Measurements from ENCODE around the gene COASY.

COASY gene

GRCh38 chr17:42561897-42562387 is at the start of gene COASY:
Gene COASY (plus strand): TSS chr17:42562148. CDS start chr17:42562623, 475 bp downstream.
- peak; percentile 97 for DNase-seq (ENCODE audit: low spot score)

- DNase-seq (ENCODE audit: low spot score) = no peak
Measured at GRCh38 chr17:42512246-42512645, 49.7 kb upstream of the COASY start.

GRCh38 chr17:42512733-42513251 is 49.2 kb upstream of the COASY start:
- DNase-seq (ENCODE audit: low spot score) = no peak

GRCh38 chr17:42513686-42514085 is 48.3 kb upstream of the COASY start:
- no peak for DNase-seq (ENCODE audit: low spot score)

- DNase-seq (ENCODE audit: low spot score) = no peak
Measured at GRCh38 chr17:42514279-42514678, 47.7 kb upstream of the COASY start.

GRCh38 chr17:42514867-42515266 is 47.1 kb upstream of the COASY start:
- no peak for DNase-seq (ENCODE audit: low spot score)

GRCh38 chr17:42517516-42517915 is 44.4 kb upstream of the COASY start:
- DNase-seq (ENCODE audit: low spot score) = peak; percentile 47

- DNase-seq (ENCODE audit: low spot score) = peak; percentile 75
Measured at GRCh38 chr17:42518046-42518754, 43.7 kb upstream of the COASY start.

GRCh38 chr17:42518755-42519545 is 43.0 kb upstream of the COASY start:
- DNase-seq (ENCODE audit: low spot score) = peak; percentile 66

GRCh38 chr17:42519546-42520491 is 42.1 kb upstream of the COASY start:
- peak; percentile 54 for DNase-seq (ENCODE audit: low spot score)

- DNase-seq (ENCODE audit: low spot score) = no peak
Measured at GRCh38 chr17:42520540-42520951, 41.4 kb upstream of the COASY start.

GRCh38 chr17:42521036-42521435 is 40.9 kb upstream of the COASY start:
- no peak for DNase-seq (ENCODE audit: low spot score)

- DNase-seq (ENCODE audit: low spot score) = no peak
Measured at GRCh38 chr17:42521666-42522262, 40.2 kb upstream of the COASY start.

- no peak for DNase-seq (ENCODE audit: low spot score)
Measured at GRCh38 chr17:42522263-42522790, 39.6 kb upstream of the COASY start.

- no peak for DNase-seq (ENCODE audit: low spot score)
Measured at GRCh38 chr17:42522798-42523278, 39.1 kb upstream of the COASY start.

- no peak for DNase-seq (ENCODE audit: low spot score)
Measured at GRCh38 chr17:42525221-42525620, 36.7 kb upstream of the COASY start.

- DNase-seq (ENCODE audit: low spot score) = no peak
Measured at GRCh38 chr17:42526031-42526444, 35.9 kb upstream of the COASY start.

GRCh38 chr17:42527932-42528331 is 34.0 kb upstream of the COASY start:
- no peak for DNase-seq (ENCODE audit: low spot score)

- DNase-seq (ENCODE audit: low spot score) = no peak
Measured at GRCh38 chr17:42529061-42529460, 32.9 kb upstream of the COASY start.

- no peak for DNase-seq (ENCODE audit: low spot score)
Measured at GRCh38 chr17:42530952-42531454, 30.9 kb upstream of the COASY start.

All from LoVo (cell line).